DOHH2 (cell line): Measurements from ENCODE around the gene DNAH14.

Experiments used
- EZH2phosphoT487 ChIP-seq: fragments of 200-600 bp; sonication (generic); IDR thresholded peaks from 2 replicates; pipeline ENCODE4 v1.6.1; 2017; ENCODE audit warnings: borderline replicate concordance, mild to moderate bottlenecking, antibody characterized with exemption, low read length, moderate library complexity, mixed read lengths
- TF ChIP-seq, protein P1 (sequence below): fragments of 200-600 bp; sonication (generic); IDR thresholded peaks from one replicate; pipeline ENCODE4 v1.5.1; 2014; ENCODE audit warnings: antibody characterized with exemption, mild to moderate bottlenecking, low read depth, low read length; ENCODE audit not compliant: poor library complexity, severe bottlenecking

DNA sequence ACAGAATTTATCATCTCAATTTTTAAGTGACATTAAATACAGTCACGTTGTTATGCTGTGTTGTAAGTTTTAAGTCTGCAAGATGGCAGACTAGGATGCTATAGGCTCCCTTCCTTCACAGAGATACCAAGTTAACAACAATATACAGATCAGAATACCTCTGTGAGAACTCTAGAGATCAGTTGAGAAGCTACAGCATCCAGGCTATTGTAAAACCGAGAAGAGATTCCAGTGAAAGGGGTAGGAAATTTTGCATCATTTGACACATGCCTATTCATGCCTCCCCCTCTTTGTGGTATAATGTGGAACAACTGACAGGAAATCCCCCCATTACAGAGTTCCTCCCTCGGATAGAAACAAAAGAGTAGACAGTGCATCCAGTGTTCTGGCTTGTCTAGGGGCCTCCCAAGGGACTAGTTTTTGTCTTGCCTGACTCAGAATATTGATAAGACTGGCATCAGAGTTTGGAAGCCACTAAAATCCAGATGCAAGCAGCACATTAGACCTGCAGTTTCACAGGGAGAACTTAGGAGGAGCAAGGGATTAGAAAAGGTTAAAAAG is 417.7 kb downstream of the DNAH14 start:
- TF ChIP-seq EZH2phosphoT487 = no peak
- TF ChIP-seq, protein P1, sequence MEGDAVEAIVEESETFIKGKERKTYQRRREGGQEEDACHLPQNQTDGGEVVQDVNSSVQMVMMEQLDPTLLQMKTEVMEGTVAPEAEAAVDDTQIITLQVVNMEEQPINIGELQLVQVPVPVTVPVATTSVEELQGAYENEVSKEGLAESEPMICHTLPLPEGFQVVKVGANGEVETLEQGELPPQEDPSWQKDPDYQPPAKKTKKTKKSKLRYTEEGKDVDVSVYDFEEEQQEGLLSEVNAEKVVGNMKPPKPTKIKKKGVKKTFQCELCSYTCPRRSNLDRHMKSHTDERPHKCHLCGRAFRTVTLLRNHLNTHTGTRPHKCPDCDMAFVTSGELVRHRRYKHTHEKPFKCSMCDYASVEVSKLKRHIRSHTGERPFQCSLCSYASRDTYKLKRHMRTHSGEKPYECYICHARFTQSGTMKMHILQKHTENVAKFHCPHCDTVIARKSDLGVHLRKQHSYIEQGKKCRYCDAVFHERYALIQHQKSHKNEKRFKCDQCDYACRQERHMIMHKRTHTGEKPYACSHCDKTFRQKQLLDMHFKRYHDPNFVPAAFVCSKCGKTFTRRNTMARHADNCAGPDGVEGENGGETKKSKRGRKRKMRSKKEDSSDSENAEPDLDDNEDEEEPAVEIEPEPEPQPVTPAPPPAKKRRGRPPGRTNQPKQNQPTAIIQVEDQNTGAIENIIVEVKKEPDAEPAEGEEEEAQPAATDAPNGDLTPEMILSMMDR = no peak
